ENCODE data around the gene IMMP2L.
"Not testable (repeated sequence)": the region's sequence is repeated elsewhere in the genome, so short reads cannot be mapped to it uniquely, and the experiment has no call there.

Gene IMMP2L

DNA sequence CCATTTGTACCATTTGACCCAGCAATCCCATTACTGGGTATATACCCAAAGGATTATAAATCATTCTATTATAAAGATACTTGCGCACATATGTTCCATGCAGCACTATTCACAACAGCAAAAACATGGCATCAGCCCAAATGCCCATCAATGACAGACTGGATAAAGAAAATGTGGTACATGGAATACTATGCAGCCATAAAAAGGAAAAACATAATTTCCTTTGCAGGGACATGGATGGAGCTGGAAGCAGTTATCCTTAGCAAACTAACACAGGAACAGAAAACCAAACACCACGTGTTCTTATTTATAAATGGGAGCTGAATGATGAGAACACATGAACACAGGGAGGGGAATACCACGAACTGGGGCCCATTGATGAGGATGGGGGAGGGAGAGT, 310.9 kb downstream of the IMMP2L start:
- DNase-seq: not testable (repeated sequence)

DNA sequence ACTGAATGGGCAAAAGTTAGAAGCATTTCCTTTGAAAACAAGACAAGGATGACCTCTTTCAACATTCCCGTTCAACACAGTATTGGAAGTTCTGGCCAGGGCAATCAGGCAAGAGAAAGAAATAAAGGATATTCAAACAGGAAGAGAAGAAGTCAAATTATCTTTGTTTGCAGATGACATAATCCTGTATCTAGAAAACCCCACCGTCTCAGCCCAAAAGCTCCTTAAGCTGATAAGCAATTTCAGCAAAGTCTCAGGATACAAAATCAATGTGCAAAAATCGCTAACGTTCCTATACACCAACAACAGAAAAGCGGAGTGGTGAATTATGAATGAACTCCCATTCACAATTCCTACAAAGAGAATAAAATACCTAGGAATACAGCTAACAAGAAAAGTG, 312.5 kb downstream of the IMMP2L start:
- DNase-seq: not testable (repeated sequence)

DNA sequence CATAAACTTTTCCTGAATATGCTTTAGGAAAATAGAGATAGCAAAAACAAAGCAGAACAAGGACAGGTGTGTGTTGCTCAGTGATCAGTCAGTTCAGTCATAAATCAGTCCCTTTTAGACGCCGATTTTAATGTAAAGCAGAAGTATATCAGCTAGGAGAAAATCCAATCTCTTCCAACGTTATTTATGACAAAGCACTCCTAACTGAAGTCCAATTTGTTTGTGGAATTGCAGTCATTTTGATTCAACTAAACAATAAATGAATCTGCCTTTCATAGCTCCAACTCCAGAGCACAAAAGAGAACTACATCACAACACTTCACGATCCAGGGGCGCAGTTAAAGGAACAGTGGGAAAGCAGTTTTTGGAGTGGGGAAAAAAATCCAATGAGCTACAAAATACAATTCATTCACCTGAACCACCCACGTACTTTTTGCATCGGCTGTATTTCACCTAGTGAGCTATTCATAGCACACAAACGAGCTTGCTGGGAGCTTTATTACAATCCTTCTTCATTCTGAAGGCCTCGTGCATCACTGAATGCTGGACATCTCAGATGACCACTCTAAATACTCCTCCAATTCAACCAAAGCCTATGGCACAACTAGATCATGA, 320.0 kb downstream of the IMMP2L start:
- no peak for DNase-seq

DNA sequence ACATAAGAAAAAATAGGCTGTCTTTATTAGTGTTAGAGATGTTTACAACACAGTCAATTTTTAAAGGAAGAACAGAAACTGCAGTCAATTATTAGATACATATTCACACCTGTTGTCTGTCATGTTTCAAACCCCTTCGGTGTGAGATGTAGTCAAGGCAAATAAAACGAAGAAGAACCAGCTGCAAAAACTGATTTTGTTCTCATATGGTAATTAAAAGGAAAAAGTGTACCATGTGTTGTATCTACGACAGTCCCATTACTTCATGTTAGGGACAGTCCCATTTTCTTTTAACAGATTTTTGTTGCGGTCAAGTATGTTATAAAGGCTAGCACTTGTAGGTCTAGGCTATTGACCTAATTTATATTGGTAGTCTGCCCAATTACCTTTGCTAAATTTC, 321.9 kb downstream of the IMMP2L start:
- no peak for DNase-seq

DNA sequence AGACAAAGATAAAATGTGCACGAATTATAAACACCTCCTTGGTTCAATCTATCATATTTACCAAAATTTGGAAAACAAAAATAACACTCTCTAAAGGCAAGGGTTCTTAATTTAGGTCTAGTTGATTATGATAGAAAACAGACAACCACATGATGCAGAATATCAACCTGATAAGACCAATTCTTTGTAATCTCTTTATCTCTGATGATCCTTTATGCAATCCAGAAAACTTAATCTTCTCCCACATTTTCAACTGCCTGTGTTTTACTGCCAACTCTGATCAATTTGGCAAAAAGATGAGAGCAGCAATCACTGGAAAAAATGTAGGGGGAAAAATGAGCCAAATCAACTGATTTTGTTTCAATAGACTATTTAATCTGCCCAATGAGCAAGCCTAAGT, 322.9 kb downstream of the IMMP2L start:
- DNase-seq: no peak

DNA sequence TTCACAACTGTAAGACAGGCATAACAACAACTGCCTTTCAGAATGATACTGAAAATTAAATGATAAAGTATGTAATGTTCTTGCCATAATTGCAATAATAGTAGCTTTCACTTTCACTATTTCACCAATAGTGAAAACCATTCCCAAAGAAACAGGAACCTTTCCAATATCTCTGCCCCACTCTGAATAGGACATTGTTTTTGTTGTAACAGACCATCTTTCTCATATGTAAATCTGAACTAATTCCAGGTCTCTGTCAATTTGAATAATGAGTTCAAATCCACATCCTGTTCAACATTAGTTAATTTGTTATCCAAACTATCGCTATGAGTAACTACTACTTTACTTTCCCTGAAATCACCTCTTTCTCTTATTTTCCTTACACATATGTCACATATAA, 323.4 kb downstream of the IMMP2L start:
- no peak for DNase-seq

DNA sequence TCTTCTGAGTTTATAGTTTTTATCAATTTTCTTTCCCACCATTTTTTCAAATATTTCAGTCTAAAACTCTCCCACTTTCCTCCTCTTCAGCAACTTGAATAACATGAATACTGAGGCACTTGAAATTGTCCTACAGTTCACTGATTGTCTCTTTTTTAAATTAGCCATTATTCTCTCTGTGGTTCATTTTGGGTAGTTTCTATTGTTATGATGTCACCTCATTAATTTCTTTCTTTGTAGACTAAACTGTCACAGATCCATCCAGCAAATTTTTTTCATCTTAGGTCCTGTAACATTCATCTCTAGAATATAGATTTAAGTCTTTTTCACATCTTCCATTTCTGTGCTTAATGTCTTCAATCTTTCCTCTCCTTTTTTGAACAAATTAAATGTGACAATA, 326.6 kb downstream of the IMMP2L start:
- no peak for DNase-seq

DNA sequence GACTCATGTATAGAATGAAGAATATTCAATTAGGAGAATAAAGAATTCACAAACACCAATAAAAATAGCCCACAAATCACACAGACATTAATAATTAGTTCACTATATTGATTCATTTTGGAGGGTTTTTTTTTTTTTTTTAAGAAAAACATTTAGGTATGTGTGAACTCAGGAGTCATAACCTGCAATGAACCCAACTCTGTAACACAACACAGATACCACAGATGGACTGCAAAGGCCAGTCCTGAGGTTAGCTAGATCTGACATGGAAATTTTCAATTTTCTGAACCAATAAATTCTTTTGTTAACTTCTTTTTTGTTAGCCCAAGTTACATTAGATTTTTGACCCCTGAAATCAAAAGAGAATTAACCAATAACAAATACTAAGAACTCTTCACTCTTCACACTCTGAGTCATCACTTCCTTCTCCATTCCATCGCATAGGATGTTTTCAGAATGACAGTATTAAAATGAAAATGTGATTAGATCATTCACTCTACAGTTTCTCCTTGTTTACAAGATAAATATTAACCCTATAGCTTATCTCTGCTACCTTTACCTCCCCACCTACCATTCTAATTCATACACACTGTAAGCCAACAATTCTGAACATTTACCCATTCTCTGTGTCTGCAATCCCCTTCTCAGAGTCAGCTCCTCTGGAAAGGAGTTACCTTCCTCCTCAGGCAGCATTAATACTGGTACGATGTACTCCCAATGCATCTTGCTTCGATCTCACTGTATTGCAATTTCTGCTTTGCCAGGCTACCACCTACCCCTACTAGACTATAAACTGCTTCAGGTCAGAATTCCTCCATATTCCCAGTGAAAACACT, 329.8 kb downstream of the IMMP2L start:
- DNase-seq: no peak

DNA sequence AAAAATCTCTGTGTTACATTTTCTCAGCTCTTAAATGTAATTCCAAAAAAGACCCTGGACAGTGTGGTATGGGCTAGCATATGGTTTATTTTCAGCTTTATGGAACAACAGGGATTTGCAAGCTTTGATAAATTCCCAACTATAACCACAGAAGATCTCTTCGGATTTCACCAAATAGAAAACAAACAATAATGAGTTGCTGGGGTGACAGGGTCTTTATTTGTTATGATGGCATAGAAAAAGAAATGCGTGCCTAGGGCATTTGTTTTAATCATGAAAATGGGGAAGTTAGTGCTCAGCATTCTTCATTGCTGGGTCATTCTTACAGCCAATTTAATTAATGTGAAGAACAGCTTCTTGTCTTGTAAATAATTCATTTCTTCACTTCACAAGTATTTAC, 332.4 kb downstream of the IMMP2L start:
- DNase-seq: no peak

DNA sequence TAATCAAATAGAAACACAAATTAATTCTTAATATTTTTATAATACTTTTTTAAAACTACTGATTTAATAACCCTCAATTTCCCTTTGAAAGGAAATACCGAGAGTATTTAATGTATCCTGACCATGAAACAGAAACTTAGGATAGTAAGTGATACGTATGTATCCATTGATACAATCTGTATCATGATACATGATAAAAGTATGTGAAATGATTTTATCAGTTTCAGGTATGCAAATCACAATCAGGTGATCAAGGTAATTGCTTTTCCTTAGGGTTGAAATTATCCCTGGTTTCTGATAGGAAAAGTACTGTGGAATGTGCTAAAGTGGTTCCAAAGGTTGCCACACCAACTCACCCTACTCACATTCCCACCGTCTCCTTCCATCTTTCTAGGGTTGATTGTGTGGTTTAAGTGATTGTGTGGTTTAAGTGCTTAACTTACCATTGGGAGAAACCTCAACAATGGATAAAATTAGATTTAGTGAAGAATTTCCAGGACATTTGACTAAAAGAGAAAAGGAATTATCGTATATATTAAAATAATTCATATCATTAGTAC, 333.0 kb downstream of the IMMP2L start:
- DNase-seq: no peak

DNA sequence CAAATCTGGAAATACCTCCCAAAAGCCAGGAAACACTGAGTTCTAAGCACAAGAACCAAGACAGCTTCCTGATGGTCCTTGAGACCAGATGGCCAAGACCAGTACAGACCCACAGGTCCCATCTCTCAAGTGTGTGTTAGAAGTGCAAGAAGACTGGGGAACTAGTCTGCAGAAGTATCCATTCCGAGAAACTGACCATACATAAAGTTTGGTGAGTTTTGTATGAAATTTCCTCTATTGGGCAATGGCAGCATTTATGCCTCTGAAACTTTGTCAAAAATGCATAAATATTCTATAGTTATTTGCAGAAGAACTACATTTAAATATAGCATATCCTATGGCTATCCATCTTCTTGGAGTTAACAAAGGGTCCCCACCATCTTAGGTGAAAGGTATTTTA, 333.9 kb downstream of the IMMP2L start:
- no peak for DNase-seq

DNA sequence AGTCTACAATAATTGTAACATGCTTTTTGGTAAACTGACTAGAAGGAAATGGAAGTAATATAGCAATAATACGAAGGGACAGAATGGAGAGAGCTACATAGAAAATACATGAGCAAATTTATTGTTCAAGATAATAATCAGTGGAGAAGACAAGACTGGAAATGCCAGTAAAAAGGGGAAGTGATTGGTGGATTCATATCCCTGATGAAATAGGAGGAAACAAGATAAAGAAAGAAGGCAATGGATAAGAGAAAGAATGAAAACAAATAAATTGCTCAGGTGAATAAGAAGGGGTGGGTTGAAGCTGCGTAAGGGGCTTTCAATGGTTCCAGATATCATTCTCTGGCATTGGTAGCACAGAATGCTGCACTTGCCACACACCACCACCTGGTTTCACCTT, 335.5 kb downstream of the IMMP2L start:
- no peak for DNase-seq

DNA sequence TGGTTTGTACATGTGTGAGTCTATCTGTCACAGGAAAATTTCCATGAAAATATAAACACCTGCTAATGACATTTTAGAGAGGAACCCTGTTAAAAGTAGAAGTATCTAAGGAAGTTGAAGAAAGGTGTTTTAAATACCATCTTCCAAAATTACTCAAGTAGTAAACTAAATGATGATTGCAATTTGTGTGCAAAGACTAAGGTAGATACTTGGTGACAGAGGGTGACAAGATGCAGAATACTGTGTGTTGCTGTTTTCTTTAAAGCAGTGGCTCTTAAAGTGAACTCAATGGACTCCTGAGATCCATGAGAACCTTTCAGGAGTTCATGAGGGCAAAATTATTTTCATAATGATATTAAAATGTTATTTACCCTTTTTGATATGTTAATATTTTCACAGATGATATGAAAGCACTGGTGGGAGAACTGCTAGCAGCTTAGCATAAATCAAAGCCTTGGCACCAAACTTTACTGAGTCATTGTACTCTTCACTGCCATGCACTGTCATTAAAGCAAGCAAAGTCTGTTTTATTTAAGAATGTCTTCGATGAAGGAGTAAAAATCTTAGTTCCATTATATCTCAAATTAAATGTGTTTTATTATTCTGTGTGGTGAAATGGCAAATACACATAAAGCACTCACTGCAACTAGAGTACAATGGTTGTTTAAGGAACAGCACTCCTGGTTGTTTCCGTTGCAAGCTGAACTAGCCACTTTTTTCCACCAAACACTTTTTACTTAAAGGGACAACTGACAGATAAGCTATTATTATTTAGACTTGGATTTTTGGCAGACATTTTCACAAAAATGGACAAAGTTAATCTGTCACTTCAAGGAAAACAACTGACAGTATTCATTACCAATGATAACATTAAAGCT, 337.7 kb downstream of the IMMP2L start:
- no peak for DNase-seq

DNA sequence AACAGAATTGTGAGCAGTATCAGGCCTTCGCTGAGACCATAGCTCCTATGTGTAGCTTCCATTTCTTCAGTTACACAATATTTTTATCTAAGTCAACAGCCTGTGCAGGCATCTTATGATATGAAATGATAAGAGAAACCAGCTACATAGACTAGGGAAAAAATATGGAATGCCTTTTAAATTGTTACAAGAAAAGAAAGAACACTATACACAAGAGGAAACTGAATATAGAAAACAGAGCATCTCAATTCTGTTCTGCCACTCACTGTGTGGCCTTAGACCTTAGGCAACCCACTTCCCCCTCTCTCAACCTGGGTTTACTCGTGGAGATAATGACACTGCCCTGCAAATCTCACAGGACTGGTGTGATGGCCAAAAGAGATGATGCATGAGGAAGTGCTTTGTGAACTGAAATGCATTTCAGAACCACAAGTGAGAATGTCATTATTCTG, 338.5 kb downstream of the IMMP2L start:
- no peak for DNase-seq

DNA sequence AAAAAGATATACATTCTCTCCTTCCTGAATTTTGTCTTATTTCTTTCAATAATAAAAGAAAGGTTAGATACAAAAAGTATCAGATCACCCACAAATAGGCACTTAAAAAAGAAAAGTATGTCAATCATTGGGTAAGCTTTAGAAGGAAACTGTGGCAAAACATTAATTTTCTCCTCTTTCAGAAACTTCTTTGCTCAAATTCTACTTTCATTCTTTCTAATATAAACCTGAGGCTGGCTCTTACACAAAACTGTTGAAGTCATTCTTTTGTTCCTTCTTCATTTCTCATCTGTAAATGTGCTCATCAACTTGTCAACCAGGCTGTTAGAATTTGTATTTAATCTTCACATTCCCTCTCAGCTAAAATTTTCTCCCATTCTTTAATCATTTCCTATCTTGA, 346.7 kb downstream of the IMMP2L start:
- no peak for DNase-seq

DNA sequence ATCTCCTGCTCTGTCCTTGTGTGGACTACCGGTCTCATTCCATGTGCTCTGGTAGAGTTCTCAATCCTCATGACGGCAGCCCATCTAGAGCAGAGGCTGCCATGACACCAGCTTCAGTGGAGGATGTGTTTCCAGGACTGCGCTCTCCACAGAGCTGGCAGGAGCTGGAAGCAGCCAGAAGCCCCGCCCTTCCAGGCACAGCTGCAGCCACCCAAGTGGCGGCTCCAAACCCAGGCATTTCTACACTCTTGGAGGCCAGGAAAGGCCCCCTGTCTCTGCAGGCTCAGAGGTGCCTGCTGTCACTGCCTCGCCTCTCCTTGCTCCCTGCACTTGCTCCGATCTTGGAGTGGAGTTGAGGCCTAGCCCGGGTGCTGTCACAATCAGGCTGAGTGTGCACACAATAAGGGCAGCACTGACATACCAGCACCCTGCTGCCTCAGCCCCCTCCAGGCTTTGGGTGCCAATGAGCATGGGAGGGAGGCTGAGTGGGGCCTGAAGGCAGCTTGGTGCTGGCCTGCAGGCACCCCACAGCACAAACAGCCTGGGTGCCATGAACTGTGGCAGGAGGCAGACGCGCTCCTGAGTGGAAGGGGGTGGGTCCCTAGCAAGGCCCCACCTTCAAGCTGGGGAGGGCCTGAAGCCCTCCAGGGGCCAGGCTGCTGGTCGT, 349.3 kb downstream of the IMMP2L start:
- no peak for DNase-seq

DNA sequence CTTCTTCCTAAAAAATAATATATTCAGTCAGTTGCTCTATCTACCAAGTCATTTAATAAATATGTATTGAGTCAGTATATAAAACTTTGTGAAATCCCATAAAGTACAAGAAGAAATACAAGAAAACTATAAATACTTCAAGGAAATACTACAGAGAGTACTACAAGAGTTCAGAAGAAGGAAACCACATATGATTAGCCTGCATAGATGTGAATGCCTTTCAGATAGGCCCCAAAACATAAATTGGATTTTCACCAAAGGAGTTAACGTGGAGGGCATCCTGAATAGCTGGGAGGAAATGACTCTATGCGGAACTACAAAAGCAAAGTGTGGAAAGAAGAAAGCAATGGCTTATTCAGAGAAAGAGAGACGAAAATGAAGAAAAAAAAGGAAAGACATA, 351.3 kb downstream of the IMMP2L start:
- DNase-seq: no peak

DNA sequence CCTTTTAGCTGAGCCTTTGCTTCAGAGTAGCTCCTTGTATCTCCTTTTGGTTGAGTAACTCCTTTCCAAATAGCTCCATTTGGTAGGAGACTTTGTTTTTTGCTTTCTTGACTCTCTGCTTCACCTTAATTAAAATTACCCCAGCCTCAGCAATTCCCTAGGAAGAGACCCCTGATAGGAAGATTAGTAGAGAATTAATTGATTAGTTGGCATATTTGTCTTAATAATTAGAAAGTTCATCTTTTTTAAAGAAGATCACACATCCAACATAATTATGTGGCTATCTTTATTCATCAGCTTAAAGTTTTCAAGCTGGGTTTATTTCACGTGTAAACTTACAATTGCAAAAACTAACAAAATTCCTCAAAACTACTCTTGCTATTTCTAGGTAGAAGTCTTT, 352.2 kb downstream of the IMMP2L start:
- DNase-seq: no peak

DNA sequence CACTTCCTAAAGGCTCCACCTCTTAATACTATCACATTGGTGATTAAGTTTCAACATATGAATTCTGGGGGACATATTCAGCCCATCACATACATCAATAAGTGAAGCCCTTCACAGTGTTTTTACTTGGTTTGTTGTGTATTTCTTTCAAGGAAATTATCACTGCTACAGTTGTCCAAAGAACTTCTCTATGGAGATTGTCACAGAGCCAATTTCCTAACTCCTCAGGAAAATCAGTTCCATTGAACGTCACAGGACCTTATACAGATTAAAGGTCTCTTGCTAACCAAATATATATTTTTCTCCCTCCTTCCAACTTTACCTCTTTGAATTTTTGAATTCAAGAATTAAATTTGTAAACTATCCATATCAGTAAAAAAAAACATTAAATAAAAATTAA, 357.0 kb downstream of the IMMP2L start:
- no peak for DNase-seq

DNA sequence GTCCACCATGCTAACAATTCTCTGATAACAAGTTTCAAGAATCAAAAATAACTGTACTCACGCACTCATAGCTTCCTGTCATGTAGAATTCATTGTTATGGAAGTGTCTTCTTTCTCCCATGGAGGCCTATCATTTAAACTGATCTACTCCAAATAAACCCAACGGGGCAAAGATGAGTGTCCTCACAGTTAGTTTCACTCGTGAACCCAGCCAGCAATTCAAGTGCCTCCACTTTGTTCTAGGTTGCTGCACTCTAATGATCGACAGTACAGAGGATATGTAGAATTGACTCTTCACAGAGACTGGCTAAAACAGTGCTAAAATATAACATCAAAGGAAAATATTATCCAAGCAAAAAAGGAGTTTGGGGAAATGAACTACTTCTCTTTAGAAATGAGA, 360.0 kb downstream of the IMMP2L start:
- no peak for DNase-seq

DNA sequence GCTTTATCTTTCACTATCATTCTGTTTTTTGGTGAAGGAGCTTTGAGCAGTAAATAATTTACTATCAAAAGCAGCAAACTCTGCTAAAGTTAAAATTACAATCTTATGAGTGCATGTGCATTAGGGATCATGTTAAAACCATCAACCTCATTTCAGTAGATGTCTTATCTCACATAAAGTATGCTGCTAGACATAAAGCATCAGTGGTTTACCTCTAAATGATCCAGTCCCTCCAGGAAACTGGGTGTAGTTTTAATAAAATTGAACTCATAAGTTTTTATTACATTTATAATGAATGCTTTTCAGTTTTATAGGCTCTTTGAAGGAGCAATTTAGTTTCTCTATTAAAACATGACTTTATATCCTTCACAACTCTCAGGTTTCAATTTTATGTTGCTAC, 362.6 kb downstream of the IMMP2L start:
- no peak for DNase-seq

DNA sequence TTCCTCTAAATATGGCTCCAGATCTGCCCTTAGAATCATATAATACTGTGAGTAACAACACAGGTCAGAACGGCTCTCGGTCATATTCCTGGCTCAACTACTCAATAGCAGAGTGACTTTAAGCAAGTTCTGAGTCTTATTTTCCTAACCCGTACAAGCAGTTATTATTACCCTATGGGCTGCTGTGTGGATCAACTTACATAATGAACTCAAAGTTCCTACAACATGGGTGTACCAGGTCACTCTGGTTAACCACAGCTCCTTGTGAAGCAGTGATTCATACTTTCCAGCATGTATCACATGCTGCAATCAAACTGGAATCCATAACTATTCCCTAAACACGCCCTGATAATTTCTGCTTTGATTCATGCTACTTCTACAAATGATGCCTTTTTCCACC, 364.0 kb downstream of the IMMP2L start:
- DNase-seq: no peak

DNA sequence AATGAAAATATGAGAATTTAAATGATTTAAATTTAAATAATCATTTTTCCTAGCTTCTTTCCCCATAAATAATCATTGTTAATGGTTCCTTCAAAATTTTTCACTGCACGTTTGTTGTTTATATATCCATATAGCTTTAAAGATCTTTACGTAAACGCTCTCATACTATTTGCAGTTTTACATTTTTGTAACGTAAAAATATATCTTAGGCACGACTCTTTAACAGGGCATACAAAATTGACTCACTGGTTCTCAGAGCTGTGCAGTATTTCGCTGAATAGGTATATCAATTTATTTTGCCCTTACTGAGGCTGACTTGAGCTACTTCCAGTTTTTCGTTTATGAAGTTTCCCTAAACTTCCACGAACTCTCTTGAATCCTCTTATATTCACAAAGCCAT, 365.6 kb downstream of the IMMP2L start:
- no peak for DNase-seq
